Medulla oblongata (tissue), 1 donor: Measurements from ENCODE around the gene LMNB1.
"Not testable (repeated sequence)": the region's sequence is repeated elsewhere in the genome, so short reads cannot be mapped to it uniquely, and the experiment has no call there.

Source experiments
- DNase-seq: peaks from one replicate; pipeline ENCODE4 v3.0.0-alpha.2; 2015; ENCODE audit errors: extremely low spot score

Gene LMNB1, protein sequence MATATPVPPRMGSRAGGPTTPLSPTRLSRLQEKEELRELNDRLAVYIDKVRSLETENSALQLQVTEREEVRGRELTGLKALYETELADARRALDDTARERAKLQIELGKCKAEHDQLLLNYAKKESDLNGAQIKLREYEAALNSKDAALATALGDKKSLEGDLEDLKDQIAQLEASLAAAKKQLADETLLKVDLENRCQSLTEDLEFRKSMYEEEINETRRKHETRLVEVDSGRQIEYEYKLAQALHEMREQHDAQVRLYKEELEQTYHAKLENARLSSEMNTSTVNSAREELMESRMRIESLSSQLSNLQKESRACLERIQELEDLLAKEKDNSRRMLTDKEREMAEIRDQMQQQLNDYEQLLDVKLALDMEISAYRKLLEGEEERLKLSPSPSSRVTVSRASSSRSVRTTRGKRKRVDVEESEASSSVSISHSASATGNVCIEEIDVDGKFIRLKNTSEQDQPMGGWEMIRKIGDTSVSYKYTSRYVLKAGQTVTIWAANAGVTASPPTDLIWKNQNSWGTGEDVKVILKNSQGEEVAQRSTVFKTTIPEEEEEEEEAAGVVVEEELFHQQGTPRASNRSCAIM

DNA sequence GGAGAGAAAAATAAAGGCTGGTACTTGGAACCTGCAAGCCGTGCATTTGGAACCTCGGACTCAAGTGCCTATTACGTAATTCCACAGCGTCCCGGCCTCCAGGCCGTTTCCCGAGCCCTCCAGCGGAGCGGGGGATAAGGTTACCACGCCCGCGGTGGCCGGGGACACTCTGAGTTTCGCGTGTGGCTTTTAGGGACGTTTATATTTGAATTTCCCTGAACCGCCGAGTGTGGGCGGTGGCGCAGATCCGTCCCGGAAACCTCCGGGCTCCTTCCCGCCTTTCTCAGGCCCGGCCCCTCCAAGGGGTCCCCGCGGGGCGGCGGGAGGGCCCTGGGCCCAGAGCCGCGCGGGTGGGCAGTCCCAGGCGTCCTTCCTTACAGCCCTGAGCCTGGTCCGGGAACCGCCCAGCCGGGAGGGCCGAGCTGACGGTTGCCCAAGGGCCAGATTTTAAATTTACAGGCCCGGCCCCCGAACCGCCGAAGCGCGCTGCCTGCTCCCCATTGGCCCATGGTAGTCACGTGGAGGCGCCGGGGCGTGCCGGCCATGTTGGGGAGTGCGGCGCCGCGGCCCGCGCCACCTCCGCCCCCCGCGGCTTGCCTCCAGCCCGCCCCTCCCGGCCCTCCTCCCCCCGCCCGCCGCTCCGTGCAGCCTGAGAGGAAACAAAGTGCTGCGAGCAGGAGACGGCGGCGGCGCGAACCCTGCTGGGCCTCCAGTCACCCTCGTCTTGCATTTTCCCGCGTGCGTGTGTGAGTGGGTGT is at the start of gene LMNB1:
Gene LMNB1, plus strand, starts transcription at position 638 of the 758 bp plus-strand sequence. CDS start 373 bp downstream, outside the sequence.
- DNase-seq, result peak; percentile 91

GRCh38 chr5:126732716-126733115 is 44.2 kb upstream of the LMNB1 start:
- no peak for DNase-seq

GRCh38 chr5:126734573-126734972 is 42.4 kb upstream of the LMNB1 start:
- not testable (repeated sequence) for DNase-seq

DNA sequence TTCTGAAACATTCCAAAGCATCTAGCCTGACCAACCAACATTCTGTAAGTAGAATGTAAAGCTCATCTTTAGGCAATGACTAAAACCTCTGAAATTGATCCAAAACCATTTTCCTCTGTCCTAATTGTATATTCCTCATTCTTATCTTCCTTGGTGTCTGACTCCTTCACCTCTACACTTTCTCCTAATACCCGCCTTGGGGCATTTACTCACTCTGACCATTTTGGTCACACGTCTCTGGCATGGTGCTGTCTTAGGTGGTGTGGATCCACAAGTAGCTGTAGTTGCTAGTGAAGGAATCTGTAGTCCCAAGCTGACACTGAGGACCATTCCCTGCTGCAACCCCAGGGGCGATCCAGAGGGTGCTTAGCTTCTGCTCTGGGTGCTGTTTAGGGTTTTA is 40.8 kb upstream of the LMNB1 start:
- no peak for DNase-seq

DNA sequence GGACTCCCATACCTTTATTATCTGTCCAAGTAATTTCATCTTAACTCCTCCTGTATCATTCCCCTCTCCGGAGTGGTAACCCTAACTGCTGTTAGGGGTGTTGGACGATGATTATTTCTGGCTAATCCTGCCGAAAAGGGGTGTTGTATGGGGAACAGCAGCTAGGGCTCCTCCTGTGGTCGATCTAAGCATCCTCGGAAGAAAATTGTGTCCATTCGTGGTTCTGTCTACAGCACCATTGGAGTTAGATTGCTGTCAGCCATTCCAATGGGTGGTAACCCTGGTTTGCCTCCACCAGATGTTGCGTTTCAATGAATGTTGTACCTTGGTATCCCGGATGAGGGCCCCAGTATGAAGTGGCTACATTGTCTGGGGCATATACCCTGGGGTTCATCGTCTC is 35.6 kb upstream of the LMNB1 start:
- DNase-seq, result no peak

GRCh38 chr5:126742425-126742824 is 34.5 kb upstream of the LMNB1 start:
- DNase-seq, result no peak

DNA sequence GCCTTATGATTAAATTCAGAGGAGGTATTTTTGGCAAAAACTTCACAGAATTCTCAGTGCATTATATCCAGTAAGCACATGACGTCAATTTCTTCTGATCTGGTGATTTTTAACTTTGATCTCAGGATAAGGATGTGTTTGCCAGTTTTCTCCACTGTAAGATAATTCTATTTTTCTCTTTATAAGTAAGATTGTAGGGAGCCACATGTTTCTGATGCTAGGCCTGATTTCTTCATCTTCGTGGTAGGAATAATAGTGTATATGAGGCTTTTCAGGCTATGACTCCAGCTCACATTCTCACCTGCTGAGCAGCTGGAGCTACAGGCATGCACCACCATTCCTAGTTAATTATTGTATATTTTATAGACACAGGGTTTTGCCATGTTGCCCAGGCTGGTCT is 32.1 kb upstream of the LMNB1 start:
- no peak for DNase-seq

GRCh38 chr5:126745259-126745992 is 31.5 kb upstream of the LMNB1 start:
- no peak for DNase-seq

GRCh38 chr5:126746290-126746689 is 30.6 kb upstream of the LMNB1 start:
- DNase-seq, result no peak

DNA sequence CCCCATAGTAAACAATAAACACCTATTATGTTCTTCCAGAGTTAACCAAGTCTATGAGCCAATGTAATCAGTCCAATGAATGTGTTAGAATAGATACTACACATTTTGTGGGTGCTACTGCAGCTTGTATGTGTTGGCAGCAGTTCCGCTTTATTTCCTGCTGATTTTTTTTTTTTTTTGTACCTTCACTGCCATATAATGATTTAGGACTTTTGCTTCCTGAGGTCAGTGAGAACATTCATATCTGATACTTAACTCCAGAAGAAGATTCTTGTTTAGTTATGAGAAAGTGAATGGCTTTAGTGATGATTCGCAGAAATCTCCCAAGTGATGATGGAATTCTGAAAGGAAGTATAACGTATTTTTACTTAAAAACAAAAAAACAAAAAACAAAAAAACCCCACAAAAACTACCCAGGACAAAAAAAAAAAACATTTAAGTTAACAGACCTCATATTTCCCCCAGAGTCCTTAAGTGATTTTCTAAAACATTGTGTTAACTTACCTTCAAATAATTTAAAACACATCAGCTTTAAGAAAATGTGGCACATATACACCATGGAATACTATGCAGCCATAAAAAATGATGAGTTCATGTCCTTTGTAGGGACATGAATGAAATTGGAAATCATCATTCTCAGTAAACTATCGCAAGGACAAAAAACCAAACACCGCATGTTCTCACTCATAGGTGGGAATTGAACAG is 24.7 kb upstream of the LMNB1 start:
- no peak for DNase-seq

GRCh38 chr5:126753227-126753626 is 23.7 kb upstream of the LMNB1 start:
- no peak for DNase-seq

DNA sequence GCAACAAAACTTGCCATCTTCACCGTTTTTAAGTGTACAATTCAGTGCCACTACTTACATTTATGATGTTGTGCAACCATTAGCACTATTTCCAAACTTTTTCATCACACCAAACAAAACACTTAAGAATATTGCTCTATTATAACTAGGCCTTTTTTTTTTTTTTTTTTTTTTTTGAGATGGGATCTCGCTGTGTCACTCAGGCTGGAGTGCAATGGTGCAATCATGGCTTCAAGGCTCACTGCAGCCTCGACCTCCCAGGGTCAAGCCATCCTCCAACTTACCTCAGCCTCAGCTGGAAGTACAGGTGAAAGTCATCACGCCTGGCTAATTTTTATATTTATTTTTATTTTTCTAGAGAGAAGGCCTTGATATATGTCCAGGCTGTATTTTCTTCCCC is 22.3 kb upstream of the LMNB1 start:
- DNase-seq, result no peak

DNA sequence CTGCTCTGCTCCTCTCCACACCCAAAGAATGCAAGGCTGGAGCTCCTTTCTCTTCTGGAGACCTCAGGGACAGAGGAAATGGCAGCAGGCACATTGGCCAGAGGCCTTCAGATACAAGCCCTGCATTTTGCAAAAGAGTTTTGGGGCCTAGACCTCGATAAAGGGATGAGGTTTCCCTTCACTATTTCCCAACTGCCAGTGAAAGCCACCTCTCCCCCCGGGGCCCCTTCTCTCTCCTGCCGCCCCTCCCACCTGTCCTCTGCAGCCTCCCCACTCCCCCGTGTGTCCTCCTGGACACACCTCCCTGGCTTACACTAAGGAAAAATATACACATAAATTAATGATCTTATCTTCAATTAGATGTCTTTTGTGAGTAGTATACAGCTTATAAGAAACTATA is 21.3 kb upstream of the LMNB1 start:
- DNase-seq, result no peak

DNA sequence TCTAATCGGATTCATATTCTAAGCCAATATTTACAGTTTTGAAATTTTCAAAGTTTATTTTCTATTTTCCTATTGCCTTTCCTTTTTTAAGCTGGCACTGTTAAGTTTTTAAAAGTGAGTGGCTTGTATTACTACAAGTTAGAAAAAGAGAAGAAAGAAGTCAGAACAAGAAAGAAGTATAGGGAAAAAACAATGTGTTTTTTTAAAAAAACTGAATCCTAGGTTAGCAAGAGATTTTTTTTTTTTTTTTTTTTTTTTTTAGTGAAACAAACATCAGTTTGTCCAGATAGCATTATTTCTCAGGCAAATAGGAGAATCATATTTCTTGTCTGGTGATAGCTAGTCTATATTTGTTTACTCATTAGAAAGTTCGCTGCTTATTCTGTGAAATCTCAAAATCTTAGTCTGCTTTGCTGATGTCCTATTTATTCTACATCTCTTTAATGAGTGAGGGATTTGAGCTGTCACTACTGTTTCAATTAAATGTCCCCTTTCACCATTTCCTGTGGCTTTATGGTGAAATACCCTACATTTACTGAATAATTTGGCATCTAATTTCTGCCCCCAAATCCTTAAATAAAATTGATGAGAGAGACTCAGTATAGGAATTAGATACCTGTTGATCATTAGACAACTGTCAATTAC is 19.1 kb upstream of the LMNB1 start:
- no peak for DNase-seq

- DNase-seq, result no peak
Observed at GRCh38 chr5:126763371-126763770, 13.6 kb upstream of the LMNB1 start.

GRCh38 chr5:126769703-126770102 is 7.2 kb upstream of the LMNB1 start:
- DNase-seq, result no peak

DNA sequence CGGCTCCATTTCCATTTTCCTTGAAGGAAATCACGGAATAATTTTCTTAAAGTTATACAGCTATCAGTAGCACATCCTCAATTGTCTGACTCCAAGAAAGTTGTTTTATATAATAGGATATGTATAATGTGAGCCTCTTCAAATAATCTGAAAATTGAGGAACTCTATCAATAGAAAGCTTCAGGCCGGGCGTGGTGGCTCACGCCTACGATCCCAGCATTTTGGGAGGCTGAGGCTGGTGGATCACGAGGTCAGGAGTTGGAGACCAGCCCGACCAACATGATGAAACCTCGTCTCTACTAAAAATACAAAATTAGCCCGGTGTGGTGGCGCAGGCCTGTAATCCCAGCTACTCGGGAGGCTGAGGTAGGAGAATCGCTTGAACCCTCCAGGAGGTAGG is 3.4 kb upstream of the LMNB1 start:
- not testable (repeated sequence) for DNase-seq

- not testable (repeated sequence) for DNase-seq
Observed at GRCh38 chr5:126774595-126774994, 2.3 kb upstream of the LMNB1 start.

GRCh38 chr5:126777257-126777974 is 480 bp downstream of the LMNB1 start:
- peak; percentile 43 for DNase-seq
